ENCODE data around the gene SULT6B1. TPM values are rescaled to one million over a fixed set of nuclear protein-coding genes. Genes with fewer than 3 reads are reported as not detected.
A peak's percentile ranks its signal among the peaks of the same experiment; 100 is the strongest.
"Not testable (repeated sequence)": the region's sequence is repeated elsewhere in the genome, so short reads cannot be mapped to it uniquely, and the experiment has no call there.

Gene SULT6B1
- total and polyA plus RNA-seq, 5 donors from 2014 or later, result not detected

DNA sequence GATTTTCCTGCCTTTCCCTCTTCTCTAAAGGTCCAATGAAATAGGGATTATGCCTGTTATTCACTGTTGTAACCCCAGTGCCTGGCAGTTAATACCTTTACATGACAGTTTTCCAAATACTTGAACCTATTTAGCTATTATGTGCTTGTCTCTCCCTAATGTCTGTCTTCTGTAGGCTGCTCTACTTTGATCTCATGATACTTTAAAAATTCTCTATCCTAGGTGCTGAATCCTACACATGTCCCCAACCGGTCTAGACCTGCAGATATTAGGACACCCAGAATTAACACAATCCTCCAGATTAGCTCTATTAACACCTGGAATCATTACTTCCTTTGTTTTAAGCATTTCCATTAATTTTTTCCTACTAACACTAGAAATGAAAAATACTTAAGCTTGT is 35.6 kb upstream of the SULT6B1 start:
- Mint-ChIP-seq H3K9me3 (no peaks in the 10 kb centered on the region), H3K4me3 (peak overlapping the region in 1 of 4 donors; percentile 37), H3K4me1 (peaks cover 24 to 57% (median 45%) of the 10 kb centered on the region in 4 donors), H3K27ac (peak overlapping the region in 1 of 3 donors; percentile 30), H3K36me3 (peaks cover 51% of the 10 kb centered on the region), H3K27me3 (no peaks in the 10 kb centered on the region)
- ATAC-seq (ENCODE audit: low read depth in 2 of 2) (no peak), DNase-seq (no peak)
- H3K4me1 ChIP-seq (ENCODE audit: control insufficient read depth, insufficient read depth, low read length, poor library complexity, severe bottlenecking), result peaks cover 22% of the 10 kb centered on the region
- H3K4me3 ChIP-seq (ENCODE audit: low read depth, low read length), result peak overlapping the region; percentile 34
- H3K36me3 ChIP-seq (ENCODE audit: control insufficient read depth, insufficient read depth, low read length), result peaks cover 67% of the 10 kb centered on the region
- H3K27ac ChIP-seq (ENCODE audit: insufficient read depth, low read length, poor library complexity, severe bottlenecking), result no peak overlapping the region
- no peaks in the 10 kb centered on the region for H3K27me3 ChIP-seq (ENCODE audit: control insufficient read depth, insufficient read depth, low read length)
- H3K9me3 ChIP-seq (ENCODE audit: control insufficient read depth in 2 of 2, low read length in 2 of 2), result no peaks in the 10 kb centered on the region

GRCh38 chr2:37223131-37223530 is 34.7 kb upstream of the SULT6B1 start:
- Histone ChIP-seq H3K4me3 (ENCODE audit: low read depth, low read length) (no peak overlapping the region), H3K27me3 (ENCODE audit: control insufficient read depth, insufficient read depth, low read length) (no peaks in the 10 kb centered on the region), H3K9me3 (ENCODE audit: control insufficient read depth in 2 of 2, low read length in 2 of 2) (no peaks in the 10 kb centered on the region), H3K36me3 (ENCODE audit: control insufficient read depth, insufficient read depth, low read length) (peaks cover 69% of the 10 kb centered on the region), H3K4me1 (ENCODE audit: control insufficient read depth, insufficient read depth, low read length, poor library complexity, severe bottlenecking) (peaks cover 20% of the 10 kb centered on the region), H3K27ac (ENCODE audit: insufficient read depth, low read length, poor library complexity, severe bottlenecking) (no peak overlapping the region)
- H3K9me3 Mint-ChIP-seq, result no peaks in the 10 kb centered on the region
- ATAC-seq (ENCODE audit: low read depth in 2 of 2), result no peak
- H3K4me1 Mint-ChIP-seq, result peaks cover 24 to 52% (median 42%) of the 10 kb centered on the region in 4 donors
- DNase-seq, result no peak
- H3K4me3 Mint-ChIP-seq, result no peak overlapping the region
- peak overlapping the region in 2 of 3 donors; percentile 12 to 34 for H3K27ac Mint-ChIP-seq
- H3K36me3 Mint-ChIP-seq, result peaks cover 55% of the 10 kb centered on the region
- no peaks in the 10 kb centered on the region for H3K27me3 Mint-ChIP-seq

- H3K4me3 Mint-ChIP-seq, result no peak overlapping the region
- H3K36me3 ChIP-seq (ENCODE audit: control insufficient read depth, insufficient read depth, low read length), result peaks cover 76% of the 10 kb centered on the region
- no peak overlapping the region for H3K27ac ChIP-seq (ENCODE audit: insufficient read depth, low read length, poor library complexity, severe bottlenecking)
- H3K27me3 ChIP-seq (ENCODE audit: control insufficient read depth, insufficient read depth, low read length), result no peaks in the 10 kb centered on the region
- DNase-seq (no peak), ATAC-seq (ENCODE audit: low read depth in 2 of 2) (no peak)
- H3K36me3 Mint-ChIP-seq, result peaks cover 51% of the 10 kb centered on the region
- no peak overlapping the region for H3K4me3 ChIP-seq (ENCODE audit: low read depth, low read length)
- no peaks in the 10 kb centered on the region for H3K9me3 Mint-ChIP-seq
- H3K27ac Mint-ChIP-seq, result no peak overlapping the region
- H3K4me1 ChIP-seq (ENCODE audit: control insufficient read depth, insufficient read depth, low read length, poor library complexity, severe bottlenecking), result no peaks in the 10 kb centered on the region
- no peaks in the 10 kb centered on the region for H3K9me3 ChIP-seq (ENCODE audit: control insufficient read depth in 2 of 2, low read length in 2 of 2)
- peaks cover 16 to 28% (median 19%) of the 10 kb centered on the region in 4 donors for H3K4me1 Mint-ChIP-seq
- no peaks in the 10 kb centered on the region for H3K27me3 Mint-ChIP-seq
These were observed 30.6 kb upstream of the SULT6B1 start for GRCh38 chr2:37219046-37219445.

DNA sequence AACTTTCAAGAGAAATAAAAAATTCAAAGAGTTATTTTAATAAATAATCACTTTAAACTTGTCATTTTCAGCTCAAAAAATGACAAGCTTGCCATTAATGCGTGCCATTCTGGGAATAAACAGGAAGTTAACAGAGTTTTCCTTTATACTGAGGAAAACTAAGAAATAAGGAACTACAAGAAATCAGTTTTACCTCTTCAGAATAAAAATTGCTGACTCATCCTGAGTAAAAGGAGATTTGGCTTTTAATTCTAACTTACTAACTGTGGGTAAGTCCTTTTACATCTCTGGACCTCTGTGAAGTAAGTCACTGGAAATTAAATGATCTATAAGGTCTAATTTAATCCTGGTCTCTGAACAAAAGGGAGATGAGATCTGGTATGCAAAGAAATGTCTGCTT is 26.8 kb upstream of the SULT6B1 start:
- Histone ChIP-seq H3K27ac (ENCODE audit: insufficient read depth, low read length, poor library complexity, severe bottlenecking) (no peak overlapping the region), H3K36me3 (ENCODE audit: control insufficient read depth, insufficient read depth, low read length) (peaks cover 82% of the 10 kb centered on the region), H3K4me1 (ENCODE audit: control insufficient read depth, insufficient read depth, low read length, poor library complexity, severe bottlenecking) (no peaks in the 10 kb centered on the region), H3K27me3 (ENCODE audit: control insufficient read depth, insufficient read depth, low read length) (no peaks in the 10 kb centered on the region), H3K9me3 (ENCODE audit: control insufficient read depth in 2 of 2, low read length in 2 of 2) (peaks cover 0 to 2% of the 10 kb centered on the region in 2 experiments), H3K4me3 (ENCODE audit: low read depth, low read length) (no peak overlapping the region)
- Mint-ChIP-seq H3K9me3 (peaks cover 0 to 4% (median 0%) of the 10 kb centered on the region in 7 donors), H3K27me3 (no peaks in the 10 kb centered on the region), H3K4me1 (peaks cover 2 to 19% (median 8%) of the 10 kb centered on the region in 4 donors), H3K27ac (peak overlapping the region in 1 of 3 donors; percentile 39), H3K36me3 (peaks cover 45% of the 10 kb centered on the region), H3K4me3 (no peak overlapping the region)
- DNase-seq, result no peak
- no peak for ATAC-seq (ENCODE audit: low read depth in 2 of 2)

DNA sequence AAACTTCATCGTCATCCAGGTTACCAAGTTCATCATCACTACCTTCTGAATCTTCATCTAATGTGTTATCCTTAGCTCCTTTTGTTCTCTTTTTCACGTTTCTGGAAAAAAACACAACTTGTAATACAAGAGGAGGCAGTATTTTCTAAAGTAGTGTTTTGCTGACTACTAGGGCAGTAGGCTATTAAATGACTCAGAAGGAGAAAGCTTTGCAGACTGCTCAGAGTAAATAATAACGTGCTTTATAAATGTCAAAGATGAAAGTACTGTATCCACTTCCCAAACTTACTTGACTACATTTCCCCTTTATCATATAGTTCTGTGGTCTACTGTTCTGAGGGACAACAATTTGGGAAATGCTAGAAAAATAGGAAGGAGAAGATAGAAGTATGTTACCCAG is 23.5 kb upstream of the SULT6B1 start:
- Mint-ChIP-seq H3K27ac (peak overlapping the region in 2 of 3 donors; percentile 1 to 45), H3K4me1 (peaks cover 17 to 39% (median 25%) of the 10 kb centered on the region in 4 donors), H3K4me3 (no peak overlapping the region), H3K27me3 (no peaks in the 10 kb centered on the region), H3K36me3 (peaks cover 66% of the 10 kb centered on the region), H3K9me3 (peaks cover 2 to 35% (median 15%) of the 10 kb centered on the region in 7 donors)
- Histone ChIP-seq H3K27ac (ENCODE audit: insufficient read depth, low read length, poor library complexity, severe bottlenecking) (no peak overlapping the region), H3K9me3 (ENCODE audit: control insufficient read depth in 2 of 2, low read length in 2 of 2) (peaks cover 13 to 25% of the 10 kb centered on the region in 2 experiments), H3K36me3 (ENCODE audit: control insufficient read depth, insufficient read depth, low read length) (peaks cover 95% of the 10 kb centered on the region), H3K27me3 (ENCODE audit: control insufficient read depth, insufficient read depth, low read length) (no peaks in the 10 kb centered on the region), H3K4me1 (ENCODE audit: control insufficient read depth, insufficient read depth, low read length, poor library complexity, severe bottlenecking) (no peaks in the 10 kb centered on the region), H3K4me3 (ENCODE audit: low read depth, low read length) (no peak overlapping the region)
- no peak for DNase-seq
- ATAC-seq (ENCODE audit: low read depth in 2 of 2), result no peak

GRCh38 chr2:37211212-37211611 is 22.7 kb upstream of the SULT6B1 start:
- H3K9me3 Mint-ChIP-seq, result peaks cover 6 to 40% (median 19%) of the 10 kb centered on the region in 7 donors
- Histone ChIP-seq H3K4me3 (ENCODE audit: low read depth, low read length) (no peak overlapping the region), H3K27ac (ENCODE audit: insufficient read depth, low read length, poor library complexity, severe bottlenecking) (no peak overlapping the region), H3K36me3 (ENCODE audit: control insufficient read depth, insufficient read depth, low read length) (peaks cover 95% of the 10 kb centered on the region), H3K4me1 (ENCODE audit: control insufficient read depth, insufficient read depth, low read length, poor library complexity, severe bottlenecking) (no peaks in the 10 kb centered on the region), H3K9me3 (ENCODE audit: control insufficient read depth in 2 of 2, low read length in 2 of 2) (peaks cover 13 to 25% of the 10 kb centered on the region in 2 experiments), H3K27me3 (ENCODE audit: control insufficient read depth, insufficient read depth, low read length) (no peaks in the 10 kb centered on the region)
- peak overlapping the region in 1 of 3 donors; percentile 1 for H3K27ac Mint-ChIP-seq
- H3K27me3 Mint-ChIP-seq, result no peaks in the 10 kb centered on the region
- peaks cover 66% of the 10 kb centered on the region for H3K36me3 Mint-ChIP-seq
- ATAC-seq (ENCODE audit: low read depth in 2 of 2) (no peak), DNase-seq (no peak)
- peaks cover 19 to 33% (median 25%) of the 10 kb centered on the region in 4 donors for H3K4me1 Mint-ChIP-seq
- no peak overlapping the region for H3K4me3 Mint-ChIP-seq

- not testable (repeated sequence) for H3K4me3 Mint-ChIP-seq; ATAC-seq (ENCODE audit: low read depth in 2 of 2); DNase-seq; H3K27me3 Mint-ChIP-seq; H3K4me1 ChIP-seq (ENCODE audit: control insufficient read depth, insufficient read depth, low read length, poor library complexity, severe bottlenecking); H3K27me3 ChIP-seq (ENCODE audit: control insufficient read depth, insufficient read depth, low read length); H3K4me3 ChIP-seq (ENCODE audit: low read depth, low read length); H3K27ac ChIP-seq (ENCODE audit: insufficient read depth, low read length, poor library complexity, severe bottlenecking)
- Mint-ChIP-seq H3K4me1 (peaks cover 27 to 38% (median 33%) of the 10 kb centered on the region in 4 donors), H3K9me3 (peaks cover 6 to 49% (median 19%) of the 10 kb centered on the region in 7 donors), H3K36me3 (peaks cover 89% of the 10 kb centered on the region), H3K27ac (peak overlapping the region in 2 of 3 donors; percentile 0 to 22)
- H3K36me3 ChIP-seq (ENCODE audit: control insufficient read depth, insufficient read depth, low read length), result peaks cover 97% of the 10 kb centered on the region
- H3K9me3 ChIP-seq (ENCODE audit: control insufficient read depth in 2 of 2, low read length in 2 of 2), result peaks cover 14 to 32% of the 10 kb centered on the region in 2 experiments
These were observed 18.3 kb upstream of the SULT6B1 start for GRCh38 chr2:37206760-37207159.

DNA sequence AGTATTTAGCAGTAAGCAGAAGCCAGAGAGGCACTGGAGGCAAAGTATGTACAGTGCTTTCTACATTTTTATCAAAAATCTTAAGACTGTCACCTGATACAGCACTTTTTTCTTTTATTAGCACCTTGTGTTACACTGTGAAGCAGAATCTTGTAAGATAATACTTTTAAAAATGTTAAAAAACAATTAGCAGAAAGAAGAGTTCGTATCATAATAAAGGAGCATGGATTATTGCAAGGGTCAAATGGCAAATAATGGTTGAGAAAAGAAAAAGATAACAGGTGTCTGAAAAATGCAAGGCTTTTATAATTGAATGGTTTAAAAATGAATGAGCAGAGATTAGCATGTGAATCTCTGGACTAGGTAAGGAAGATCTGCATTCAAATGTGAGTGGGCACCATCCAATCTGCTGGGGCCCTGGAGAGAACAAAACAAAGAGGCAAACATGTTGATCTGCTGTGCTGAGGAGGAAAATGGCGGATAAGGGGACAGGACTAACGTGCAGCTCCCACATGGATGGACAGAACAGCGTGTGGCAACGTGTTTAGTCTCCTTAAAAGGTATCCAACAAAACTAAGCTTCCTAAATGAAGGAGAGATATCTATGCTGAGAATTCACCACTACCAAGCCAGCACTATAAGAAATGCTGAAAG is 17.3 kb upstream of the SULT6B1 start:
- Mint-ChIP-seq H3K4me3 (no peak overlapping the region), H3K27me3 (no peaks in the 10 kb centered on the region), H3K9me3 (peaks cover 6 to 49% (median 19%) of the 10 kb centered on the region in 7 donors), H3K4me1 (peaks cover 32 to 47% (median 38%) of the 10 kb centered on the region in 4 donors), H3K27ac (no peak overlapping the region), H3K36me3 (peaks cover 87% of the 10 kb centered on the region)
- Histone ChIP-seq H3K4me1 (ENCODE audit: control insufficient read depth, insufficient read depth, low read length, poor library complexity, severe bottlenecking) (peaks cover 3% of the 10 kb centered on the region), H3K27me3 (ENCODE audit: control insufficient read depth, insufficient read depth, low read length) (no peaks in the 10 kb centered on the region), H3K27ac (ENCODE audit: insufficient read depth, low read length, poor library complexity, severe bottlenecking) (no peak overlapping the region), H3K4me3 (ENCODE audit: low read depth, low read length) (no peak overlapping the region), H3K9me3 (ENCODE audit: control insufficient read depth in 2 of 2, low read length in 2 of 2) (peaks cover 14 to 32% of the 10 kb centered on the region in 2 experiments), H3K36me3 (ENCODE audit: control insufficient read depth, insufficient read depth, low read length) (peaks cover 97% of the 10 kb centered on the region)
- ATAC-seq (ENCODE audit: low read depth in 2 of 2), result no peak
- no peak for DNase-seq

All from CD4-positive, CD25-positive, alpha-beta regulatory T cell (primary cell).